H1 (cell line): ENCODE measurements around the gene SLC43A2. TPM values are rescaled to one million over a fixed set of nuclear protein-coding genes. Genes with fewer than 3 reads are reported as not detected.

Experiments
- CTCF ChIA-PET: fragments of 300-600 bp; sonication (Branson Sonifier 250); formaldehyde crosslinking; loops from one replicate; lab custom pipeline; 2021; ENCODE audit not compliant: partially characterized antibody; lab: Charles Lee
- POLR2A ChIA-PET: fragments of 300-600 bp; sonication (Branson Sonifier 250); formaldehyde crosslinking; loops from one replicate; lab custom pipeline; 2021; ENCODE audit warnings: inconsistent platforms; ENCODE audit not compliant: partially characterized antibody; lab: Charles Lee
- DNase-seq, 2 experiments: peaks; one replicate each; pipeline versions ENCODE4 v3.0.0 to v3.0.0-alpha.2; 2010 to 2022; ENCODE audit warnings: low spot score in 2 of 2, low read depth in 1 of 2, mixed read lengths in 1 of 2
- FAIRE-seq: peaks from 2 replicates; lab custom pipeline; 2011; peaks lifted over from hg19 to GRCh38; lab: Jason Lieb, UNC
- H2AFZ ChIP-seq: 2 replicates; pipeline ENCODE4 v1.8.1; 2012; ENCODE audit warnings: low read length, inconsistent platforms
- H2AK5ac ChIP-seq: 2 replicates; pipeline ENCODE4 v1.6.1; 2013; ENCODE audit warnings: low read depth, low read length
- H2BK120ac ChIP-seq: replicated peaks from 2 replicates; pipeline ENCODE3; 2013; ENCODE audit warnings: low read depth, low read length, inconsistent platforms
- H2BK12ac ChIP-seq: 2 replicates; pipeline ENCODE4 v1.6.1; 2013; ENCODE audit warnings: low read depth, low read length
- H2BK15ac ChIP-seq: 2 replicates; pipeline ENCODE4 v1.6.1; 2013; ENCODE audit warnings: low read length
- H2BK20ac ChIP-seq: 2 replicates; pipeline ENCODE4 v1.6.1; 2013; ENCODE audit warnings: low read length
- H2BK5ac ChIP-seq: 2 replicates; pipeline ENCODE4 v1.6.1; 2013; ENCODE audit warnings: low read depth, low read length
- H3K14ac ChIP-seq: 2 replicates; pipeline ENCODE4 v1.6.1; 2013; ENCODE audit warnings: inconsistent platforms; ENCODE audit not compliant: insufficient read length
- H3K18ac ChIP-seq: 2 replicates; pipeline ENCODE4 v1.6.1; 2013; ENCODE audit warnings: low read length; ENCODE audit errors: extremely low read depth
- H3K23ac ChIP-seq: 2 replicates; pipeline ENCODE4 v1.6.1; 2013; ENCODE audit warnings: inconsistent platforms; ENCODE audit not compliant: insufficient read length
- H3K23me2 ChIP-seq: 2 replicates; pipeline ENCODE4 v1.6.1; 2013; ENCODE audit warnings: low read depth, low read length
- H3K27ac ChIP-seq: 2 replicates; pipeline ENCODE4 v1.6.1; 2011; ENCODE audit warnings: low read depth, low read length, inconsistent platforms
- H3K27me3 ChIP-seq, 4 experiments: replicated peaks in 1 of 4; 1 replicate in 1 of 4; 2 replicates in 3 of 4; pipeline versions ENCODE4 v1.6.1 to v1.8.1; 2011 to 2013; ENCODE audit warnings: low read length in 3 of 4, mild to moderate bottlenecking in 3 of 4, inconsistent platforms in 2 of 4, mixed read lengths in 2 of 4, moderate library complexity in 1 of 4; ENCODE audit not compliant: control insufficient read depth in 3 of 4, insufficient read depth in 3 of 4; ENCODE audit errors: extremely low read depth in 1 of 4
- H3K36me3 ChIP-seq, 4 experiments: 2 replicates each; pipeline versions ENCODE4 v1.6.1 to v1.8.1; 2011 to 2013; ENCODE audit warnings: mild to moderate bottlenecking in 4 of 4, low read length in 3 of 4, moderate library complexity in 2 of 4, control low read depth in 1 of 4, inconsistent platforms in 1 of 4; ENCODE audit not compliant: insufficient read depth in 4 of 4, control insufficient read depth in 2 of 4
- H3K4ac ChIP-seq: replicated peaks from 2 replicates; pipeline ENCODE3; 2013; ENCODE audit warnings: low read length, low read depth, mixed read lengths, inconsistent platforms; ENCODE audit not compliant: insufficient read length
- H3K4me1 ChIP-seq, 4 experiments: replicated peaks in 1 of 4; 1 replicate in 1 of 4; 2 replicates in 3 of 4; pipeline versions ENCODE4 v1.6.1 to v1.8.1; 2011 to 2013; ENCODE audit warnings: low read length in 3 of 4, inconsistent platforms in 2 of 4, mixed read lengths in 1 of 4; ENCODE audit not compliant: insufficient read depth in 4 of 4, control insufficient read depth in 3 of 4
- H3K4me2 ChIP-seq, 2 experiments: 2 replicates each; pipeline versions ENCODE4 v1.6.1 to v1.8.1; 2011 to 2013; ENCODE audit warnings: low read depth in 2 of 2, low read length in 2 of 2, control low read depth in 1 of 2, inconsistent platforms in 1 of 2, mild to moderate bottlenecking in 1 of 2; ENCODE audit not compliant: insufficient read depth in 1 of 2
- H3K4me3 ChIP-seq, 4 experiments: fragments of 200-600, 300-600 bp in 1 of 4; sonication (generic), shearing (Covaris generic), sonication (Bioruptor Twin) in 1 of 4; 2 replicates each; pipeline versions ENCODE4 v1.5.1 to v1.8.1; 2011 to 2016; ENCODE audit warnings: low read length in 4 of 4, low read depth in 3 of 4, control low read depth in 2 of 4, inconsistent platforms in 2 of 4, mild to moderate bottlenecking in 2 of 4, mixed read lengths in 1 of 4, moderate library complexity in 1 of 4; ENCODE audit not compliant: insufficient read depth in 2 of 4; ENCODE audit errors: extremely low read depth in 1 of 4
- H3K56ac ChIP-seq: replicated peaks from 2 replicates; pipeline ENCODE3; 2013; ENCODE audit warnings: low read depth, mild to moderate bottlenecking, mixed read lengths, low read length, inconsistent platforms; ENCODE audit not compliant: insufficient read length
- H3K79me1 ChIP-seq: 2 replicates; pipeline ENCODE4 v1.6.1; 2013; ENCODE audit warnings: low read depth, low read length, control low read depth
- H3K79me2 ChIP-seq, 2 experiments: 2 replicates each; pipeline versions ENCODE4 v1.6.1 to v1.8.1; 2012 to 2013; ENCODE audit warnings: low read length in 2 of 2, mild to moderate bottlenecking in 2 of 2, inconsistent platforms in 1 of 2; ENCODE audit not compliant: insufficient read depth in 2 of 2, control insufficient read depth in 1 of 2
- H3K9ac ChIP-seq, 4 experiments: replicated peaks in 1 of 4; 1 replicate in 1 of 4; 2 replicates in 3 of 4; pipeline versions ENCODE4 v1.6.1 to v1.8.1; 2011 to 2013; ENCODE audit warnings: low read depth in 3 of 4, low read length in 3 of 4, control low read depth in 2 of 4, mild to moderate bottlenecking in 2 of 4, moderate library complexity in 2 of 4, inconsistent platforms in 1 of 4; ENCODE audit errors: extremely low read depth in 1 of 4
- H3K9me3 ChIP-seq, 2 experiments: 2 replicates each; pipeline versions ENCODE4 v1.6.1 to v1.8.1; 2012 to 2013; ENCODE audit warnings: mild to moderate bottlenecking in 2 of 2, moderate library complexity in 2 of 2, control low read depth in 1 of 2, inconsistent platforms in 1 of 2, low read depth in 1 of 2, low read length in 1 of 2, mixed read lengths in 1 of 2; ENCODE audit not compliant: insufficient read depth in 2 of 2
- H4K20me1 ChIP-seq, 2 experiments: replicated peaks in 1 of 2; 2 replicates each; pipeline versions ENCODE3 to v1.8.1; 2011 to 2013; ENCODE audit warnings: inconsistent platforms in 2 of 2, low read length in 2 of 2, mild to moderate bottlenecking in 1 of 2; ENCODE audit not compliant: insufficient read depth in 2 of 2, control insufficient read depth in 1 of 2
- H4K5ac ChIP-seq: 2 replicates; pipeline ENCODE4 v1.6.1; 2013; ENCODE audit warnings: low read length, low read depth, mixed read lengths, inconsistent platforms; ENCODE audit not compliant: insufficient read length
- H4K8ac ChIP-seq: 2 replicates; pipeline ENCODE4 v1.8.0; 2013; ENCODE audit warnings: mild to moderate bottlenecking, moderate library complexity, low read length, inconsistent platforms; ENCODE audit not compliant: insufficient read depth; ENCODE audit errors: extremely low read depth
- H4K91ac ChIP-seq: replicated peaks from 2 replicates; pipeline ENCODE3; 2013; ENCODE audit warnings: low read length, mixed read lengths, inconsistent platforms; ENCODE audit not compliant: insufficient read length
- CBX5 ChIP-seq: fragments of 300-800, 300-1000 bp; sonication (generic); IDR thresholded peaks from 2 replicates; pipeline ENCODE4 v1.7.1; 2016; ENCODE audit warnings: antibody characterized with exemption, low read length, low read depth
- EZH2 ChIP-seq: fragments of 200-600 bp; sonication (generic); IDR thresholded peaks from 2 replicates; pipeline ENCODE4 v1.7.1; 2012; ENCODE audit warnings: low read depth, mild to moderate bottlenecking, moderate library complexity, low read length, inconsistent platforms; ENCODE audit not compliant: severe bottlenecking
- GTF2F1 ChIP-seq: IDR thresholded peaks from 2 replicates; pipeline ENCODE4 v1.6.1; 2012; ENCODE audit warnings: low read depth, low read length, improper control_type of control experiment, borderline replicate concordance
- JUN ChIP-seq: IDR thresholded peaks from 2 replicates; pipeline ENCODE4 v1.6.1; 2011; ENCODE audit warnings: low read depth, mild to moderate bottlenecking, improper control_type of control experiment, low read length
- KDM4A ChIP-seq: IDR thresholded peaks from one replicate; pipeline ENCODE4 v1.7.1; 2012; ENCODE audit warnings: low read depth, mild to moderate bottlenecking, moderate library complexity, low read length, inconsistent platforms; ENCODE audit not compliant: severe bottlenecking
- POLR2AphosphoS5 ChIP-seq: IDR thresholded peaks from 2 replicates; pipeline ENCODE4 v1.6.1; 2011; ENCODE audit warnings: low read depth, low read length
- POU5F1 ChIP-seq: IDR thresholded peaks from 2 replicates; pipeline ENCODE4 v1.6.1; 2011; ENCODE audit warnings: low read depth, mild to moderate bottlenecking, low read length, moderate library complexity
- SAP30 ChIP-seq: fragments of 300-600 bp; sonication (generic); IDR thresholded peaks from 2 replicates; pipeline ENCODE4 v1.7.1; 2012; ENCODE audit warnings: low read length, moderate library complexity, mild to moderate bottlenecking, inconsistent platforms; ENCODE audit not compliant: insufficient read depth, insufficient replicate concordance
- SP1 ChIP-seq: IDR thresholded peaks from 2 replicates; pipeline ENCODE4 v1.6.1; 2011; ENCODE audit warnings: low read depth, low read length
- TAF7 ChIP-seq: optimal IDR thresholded peaks from 2 replicates; pipeline ENCODE3; 2011; ENCODE audit warnings: low read depth, mild to moderate bottlenecking, inconsistent platforms, low read length, moderate library complexity, borderline replicate concordance
- TCF12 ChIP-seq: IDR thresholded peaks from 2 replicates; pipeline ENCODE4 v1.6.1; 2011; ENCODE audit warnings: low read depth, mild to moderate bottlenecking, low read length
- TEAD4 ChIP-seq: IDR thresholded peaks from 2 replicates; pipeline ENCODE4 v1.6.1; 2012; ENCODE audit warnings: low read depth, low read length, inconsistent platforms, mixed read lengths
- WGBS, 2 experiments: shearing (Covaris generic) in 1 of 2; methylation state at CpG; one replicate each; pipeline versions ENCODE4 v1.1.6 to v1.1.7; 2013 to 2015; ENCODE audit warnings: low lambda C conversion rate in 2 of 2, mixed read lengths in 2 of 2, inconsistent platforms in 1 of 2, low coverage in 1 of 2, missing lambda C conversion rate in 1 of 2; ENCODE audit not compliant: insufficient replicate concordance in 2 of 2, insufficient coverage in 1 of 2, insufficient read length in 1 of 2; ENCODE audit errors: extremely low coverage in 1 of 2, missing lambda C conversion rate in 1 of 2; 5-methylcytosine and 5-hydroxymethylcytosine counted together
- polyA plus RNA-seq, 7 experiments: library from polyadenylated mRNA; depleted of rRNA in 3 of 7; stranded (reverse) in 5 of 7; unstranded in 2 of 7; fragments of >200 nt in 5 of 7; fragments of 200-250 nt in 2 of 7; gene quantifications; 1 replicate in 5 of 7; 2 replicates in 1 of 7; 4 replicates in 1 of 7; pipeline versions ENCODE4 v1.2.1 to v1.2.3, GENCODE V29; 2011 to 2013; ENCODE audit warnings: missing spikeins in 2 of 7, mixed read lengths in 2 of 7
- total RNA-seq: library from RNA; stranded (reverse); fragmentation: NEBNext Ultra II Directional; extraction: Animal tissue kit (Norgen Biotek cat#: 25700); gene quantifications from 2 replicates; pipeline ENCODE4 v1.2.1, GENCODE V29; 2021
- TF ChIP-seq, protein P1 (sequence below): IDR thresholded peaks from 2 replicates; pipeline ENCODE4 v1.6.1; 2012; ENCODE audit warnings: inconsistent platforms

SLC43A2 gene
- total and polyA plus RNA-seq, 2 of the 8 experiments (the other 6 are each of a cell fraction or from before 2014, with no cell fraction given), result 6.6 to 10.5 TPM

DNA sequence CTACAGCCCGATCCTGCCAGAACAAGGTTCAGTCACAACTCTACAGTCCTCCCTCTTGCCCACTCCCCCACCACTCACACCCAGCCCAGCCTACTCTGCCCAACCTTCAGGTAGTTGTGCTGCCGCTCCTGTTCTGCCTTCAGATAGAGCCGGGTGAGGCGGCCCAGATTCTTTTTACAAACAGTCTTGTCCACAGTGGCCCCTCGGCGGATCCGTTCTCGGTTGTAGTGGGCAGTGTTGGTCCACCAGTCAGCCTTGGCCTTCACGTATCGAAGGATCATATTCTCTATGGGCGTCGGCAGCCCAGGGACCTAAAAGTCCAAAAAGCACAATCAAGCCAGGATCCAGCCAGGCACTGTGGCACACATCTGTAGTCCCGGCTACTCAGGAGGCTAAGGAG lies 47.8 kb upstream of the SLC43A2 start:
- Histone ChIP-seq H2BK120ac (no peak overlapping the region), H3K4ac (no peak overlapping the region), H3K27me3 (no peaks in the 10 kb centered on the region), H3K36me3 (peaks cover 76 to 98% (median 91%) of the 10 kb centered on the region in 4 experiments), H3K27ac (no peak overlapping the region), H3K23ac (no peak overlapping the region), H3K79me2 (0 out of 4 replicates have a peak, but pooled peaks cover 0 to 7% of the 10 kb centered on the region in 2 experiments), H3K9me3 (no peaks in the 10 kb centered on the region), H2BK20ac (no peak overlapping the region), H4K91ac (no peak overlapping the region), H3K14ac (no peak overlapping the region), H3K4me3 (no peak overlapping the region), H3K4me2 (no peak overlapping the region), H2AK5ac (no peak overlapping the region), H2BK15ac (no peak overlapping the region), H4K20me1 (peaks cover 13 to 24% of the 10 kb centered on the region in 2 experiments), H2BK5ac (no peak overlapping the region), H4K8ac (no peak overlapping the region), H3K4me1 (no peaks in the 10 kb centered on the region), H2AFZ (no peak overlapping the region), H3K56ac (no peak overlapping the region)
- FAIRE-seq, result no peak
- WGBS, 2 experiments, result 96% methylated on average over 13 of the region's 13 CpGs; no CpG with 5 or more reads in 1 of the 2 experiments
- TF ChIP-seq POLR2AphosphoS5, result no peak
- TF ChIP-seq CBX5, result no peak
- no peak for TF ChIP-seq SP1
- TF ChIP-seq TEAD4, result no peak
- TF ChIP-seq TAF7, result no peak
- TF ChIP-seq GTF2F1, result no peak
- no peak for TF ChIP-seq KDM4A
- no peak for TF ChIP-seq EZH2
- TF ChIP-seq JUN, result no peak
- no peak for TF ChIP-seq POU5F1
- no peak for TF ChIP-seq TCF12
- TF ChIP-seq, protein P1, sequence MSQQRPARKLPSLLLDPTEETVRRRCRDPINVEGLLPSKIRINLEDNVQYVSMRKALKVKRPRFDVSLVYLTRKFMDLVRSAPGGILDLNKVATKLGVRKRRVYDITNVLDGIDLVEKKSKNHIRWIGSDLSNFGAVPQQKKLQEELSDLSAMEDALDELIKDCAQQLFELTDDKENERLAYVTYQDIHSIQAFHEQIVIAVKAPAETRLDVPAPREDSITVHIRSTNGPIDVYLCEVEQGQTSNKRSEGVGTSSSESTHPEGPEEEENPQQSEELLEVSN, result no peak
- no peak for TF ChIP-seq SAP30
- TF ChIP-seq, all 59 proteins: peak for 0
- Histone ChIP-seq H3K79me1 (no peaks in the 10 kb centered on the region; the same call in 1 of the 2 replicates), H4K5ac (no peak overlapping the region), H2BK12ac (no peak overlapping the region), H3K18ac (no peak overlapping the region), H3K9ac (no peak overlapping the region), H3K23me2 (no peaks in the 10 kb centered on the region)
- ChIA-PET POLR2A (interaction anchor here (1.1 to 1.6 kb wide), 3 partner anchors 16 to 27 kb away, joined by 3 to 5 read pairs (median 4); partner anchors contain the start of gene RILP), CTCF (no interaction called here)
- DNase-seq, result no peak
